Hippocampal formation (tissue), 2 donors: ENCODE measurements around the gene DYNLT5.
"Not testable (repeated sequence)": the region's sequence is repeated elsewhere in the genome, so short reads cannot be mapped to it uniquely, and the experiment has no call there.

Experiments used
- DNase-seq, 2 donors: peaks; one replicate each; lab custom pipeline; 2025; lab: John Stamatoyannopoulos, UW

DYNLT5 gene, protein sequence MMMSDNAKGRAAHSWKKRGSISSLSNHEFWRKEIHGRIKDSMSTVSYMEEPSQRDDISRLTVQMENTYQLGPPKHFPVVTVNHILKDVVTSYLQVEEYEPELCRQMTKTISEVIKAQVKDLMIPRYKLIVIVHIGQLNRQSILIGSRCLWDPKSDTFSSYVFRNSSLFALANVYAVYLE

DNA sequence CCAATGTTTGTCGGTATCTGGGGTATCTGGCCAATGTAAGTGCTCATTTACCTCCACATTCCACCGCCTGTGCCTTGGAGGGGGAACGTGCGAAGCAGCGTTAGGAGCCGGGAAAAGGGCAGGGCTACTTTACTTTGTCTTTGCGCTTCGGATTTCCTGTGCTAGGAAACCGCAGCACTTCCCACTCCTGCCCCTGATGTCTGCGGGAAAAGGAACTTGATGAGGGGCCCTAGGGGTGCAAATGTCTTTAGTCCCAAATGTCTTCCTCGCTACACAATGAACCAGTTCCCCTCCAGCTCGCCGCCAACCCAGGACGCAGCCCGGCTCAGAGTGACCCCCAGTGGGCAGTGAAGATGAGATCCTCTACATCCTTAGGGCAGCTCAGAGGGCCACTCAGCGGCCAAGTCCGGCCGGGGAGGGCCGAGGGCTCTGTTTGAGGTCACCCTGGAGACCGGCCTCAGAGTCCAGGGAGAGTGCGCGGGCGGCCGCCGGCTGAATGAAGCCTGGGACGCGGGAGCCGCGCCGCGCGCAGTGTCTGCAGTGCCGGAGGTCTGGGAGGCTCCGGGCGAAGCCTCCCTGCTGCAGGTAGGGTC, at the start of gene DYNLT5:
Gene DYNLT5 (plus strand): TSS at position 460 of the 593 bp plus-strand sequence. CDS start 2,200 bp downstream, outside the sequence.
- peak in 1 of 2 donors; percentile 45 for DNase-seq

DNA sequence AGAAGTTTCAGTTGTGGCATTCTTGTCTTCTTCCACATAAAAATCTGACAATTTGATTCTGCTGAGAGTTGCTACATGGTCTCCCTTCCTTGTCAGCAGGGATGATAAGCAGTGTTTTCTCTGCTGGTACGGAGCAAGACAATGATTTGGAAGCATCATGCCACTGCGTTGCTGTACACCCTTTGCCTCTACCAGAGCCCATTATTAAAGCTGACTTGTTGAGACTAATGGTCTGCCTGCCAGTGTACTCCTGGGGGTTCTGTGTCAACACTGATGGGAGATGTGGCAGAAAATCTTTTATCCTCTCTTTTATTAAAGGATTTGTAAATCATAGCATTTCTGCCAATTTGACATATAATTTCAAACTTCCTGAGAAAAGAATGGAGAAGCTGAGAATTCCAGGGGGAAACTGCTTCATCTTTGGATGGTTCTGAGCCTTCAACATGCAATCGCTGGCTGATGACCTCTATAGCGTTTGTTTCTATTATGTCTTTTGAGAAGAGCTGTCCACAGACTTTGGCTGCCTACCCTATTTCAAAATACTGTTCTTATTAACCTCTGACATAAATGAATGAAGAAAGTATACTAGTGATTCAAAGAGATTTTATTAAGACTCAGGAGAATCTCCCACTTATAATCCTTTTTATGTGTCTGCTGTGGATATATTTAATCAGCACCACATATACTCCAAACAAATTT, 47.9 kb upstream of the DYNLT5 start:
- DNase-seq: no peak

DNA sequence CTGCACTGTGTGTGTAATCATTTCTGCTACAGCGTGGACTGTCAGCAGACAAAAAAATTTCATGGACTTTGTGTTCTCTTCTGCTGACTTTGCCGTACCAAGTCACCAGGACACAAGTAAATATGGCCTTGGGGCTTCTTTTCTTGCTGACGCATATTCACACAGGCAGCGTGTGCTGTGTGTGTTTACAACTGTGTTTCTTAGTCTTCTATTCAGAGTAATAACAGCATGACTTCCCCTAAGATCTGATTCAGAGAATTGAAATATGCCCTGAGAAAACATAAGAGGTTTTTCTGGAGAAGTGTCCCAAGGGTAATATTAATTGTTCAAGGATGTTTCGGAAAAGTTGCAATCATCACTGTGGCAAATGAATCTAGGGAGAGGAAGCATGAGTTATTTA, 47.1 kb upstream of the DYNLT5 start:
- DNase-seq: no peak

DNA sequence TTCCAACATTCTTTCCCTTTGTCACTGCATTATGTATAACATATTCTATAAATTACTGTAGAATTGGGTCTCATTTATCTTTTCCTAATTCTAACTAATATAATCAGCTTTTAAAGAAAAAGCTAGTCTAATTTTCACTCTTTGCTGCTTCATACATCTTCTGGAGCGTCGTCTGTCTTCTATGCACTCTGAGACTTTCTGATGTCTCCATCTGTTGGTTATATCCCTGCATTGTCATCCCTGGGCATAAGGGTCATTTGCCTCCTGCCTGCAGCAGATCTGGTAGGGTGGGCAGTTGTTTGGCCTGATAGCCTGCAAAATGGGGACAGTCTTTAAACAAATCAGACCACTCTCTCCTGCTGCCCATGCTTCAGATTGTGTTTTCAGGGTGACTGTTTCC, 40.8 kb upstream of the DYNLT5 start:
- DNase-seq: no peak

DNA sequence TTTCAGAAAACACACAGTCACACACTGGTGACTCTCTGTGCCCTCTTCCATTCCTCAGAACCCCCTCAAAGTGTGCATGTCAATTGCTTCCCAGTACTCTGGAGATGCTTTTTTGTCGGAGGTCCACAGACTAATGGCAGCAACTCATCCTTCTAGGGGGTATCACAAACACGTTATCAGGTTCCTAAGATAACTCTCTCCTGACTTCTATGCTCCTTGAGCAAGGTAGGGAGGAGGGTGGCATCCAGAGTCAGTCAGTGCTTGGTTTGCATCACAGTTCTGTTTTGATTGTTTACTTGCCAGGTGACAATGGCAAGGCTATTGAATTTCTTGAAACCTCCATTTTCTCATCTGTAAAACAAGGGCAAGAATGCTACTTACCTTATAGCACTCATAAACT, 39.4 kb upstream of the DYNLT5 start:
- no peak for DNase-seq

DNA sequence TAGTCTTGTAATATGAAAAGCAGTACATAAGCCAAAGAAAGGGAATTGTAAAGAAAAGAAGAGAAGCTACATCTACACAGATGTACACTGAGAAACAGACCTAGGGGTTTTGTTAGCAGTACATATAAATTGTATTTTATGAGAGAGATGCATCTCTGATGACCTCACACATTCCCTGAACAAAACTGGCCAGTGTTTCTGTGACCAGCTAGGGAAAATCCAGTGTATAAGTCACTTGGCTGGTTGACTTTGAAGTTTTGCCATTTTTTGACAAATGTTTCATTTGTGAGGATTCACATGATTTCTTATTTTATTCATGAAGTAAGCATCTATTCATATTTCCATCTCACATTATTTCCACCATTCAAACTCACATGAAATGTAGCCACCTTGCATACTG, 28.3 kb upstream of the DYNLT5 start:
- DNase-seq: no peak

DNA sequence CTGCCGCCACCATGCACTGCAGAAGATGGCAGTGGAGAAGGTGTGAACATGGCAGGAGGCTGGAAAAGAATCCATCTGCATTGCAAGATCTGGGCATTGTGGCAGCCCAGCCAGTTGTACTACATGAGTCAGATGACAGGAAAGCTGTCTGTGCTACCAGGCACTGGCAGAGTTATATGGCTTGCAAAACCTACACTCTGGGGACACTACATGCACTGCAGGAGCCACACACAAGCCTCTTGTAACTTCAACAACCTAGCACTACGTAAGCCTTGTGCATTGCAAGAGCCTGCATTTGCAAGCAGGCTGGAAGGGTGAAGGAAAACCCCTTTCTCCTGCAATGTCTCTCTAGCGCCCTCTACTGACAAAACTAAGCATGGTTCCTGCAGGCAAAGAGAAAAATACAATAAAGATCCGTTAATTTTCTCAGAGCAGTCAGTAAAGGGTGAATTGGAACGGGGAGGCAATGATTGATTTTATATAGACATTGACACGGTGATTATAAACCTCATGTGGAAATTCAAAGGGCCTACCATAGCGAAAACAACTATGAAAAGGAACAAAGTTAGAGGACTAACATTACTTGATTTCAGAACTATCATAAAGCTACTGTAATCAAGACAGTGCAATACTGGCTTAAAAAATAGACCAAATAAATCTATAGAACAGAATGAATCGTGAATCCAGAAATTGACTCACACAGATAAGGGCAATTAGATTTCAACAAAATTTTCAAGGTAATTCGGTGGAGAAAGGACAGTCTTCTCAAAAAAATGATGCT, 26.2 kb upstream of the DYNLT5 start:
- peak; percentile 13 to 15 for DNase-seq

DNA sequence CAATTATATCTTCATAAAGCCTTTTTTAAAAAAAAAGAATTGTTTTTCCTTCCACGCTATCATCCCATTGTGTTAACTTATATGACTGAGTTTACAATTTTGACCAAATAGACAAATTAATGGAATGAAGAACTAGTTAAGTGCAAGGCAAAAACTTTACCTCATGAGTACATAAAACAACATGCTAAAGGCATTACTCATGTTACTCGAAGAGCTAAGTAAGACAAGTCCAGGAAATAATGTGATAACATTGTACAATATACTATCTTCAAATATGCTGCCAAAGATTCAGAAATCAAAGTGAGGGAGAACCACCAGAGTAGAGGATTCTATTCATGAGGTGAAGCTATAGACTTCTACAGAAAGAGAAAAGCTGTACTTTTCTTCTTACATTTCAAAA, 24.2 kb upstream of the DYNLT5 start:
- DNase-seq: no peak

DNA sequence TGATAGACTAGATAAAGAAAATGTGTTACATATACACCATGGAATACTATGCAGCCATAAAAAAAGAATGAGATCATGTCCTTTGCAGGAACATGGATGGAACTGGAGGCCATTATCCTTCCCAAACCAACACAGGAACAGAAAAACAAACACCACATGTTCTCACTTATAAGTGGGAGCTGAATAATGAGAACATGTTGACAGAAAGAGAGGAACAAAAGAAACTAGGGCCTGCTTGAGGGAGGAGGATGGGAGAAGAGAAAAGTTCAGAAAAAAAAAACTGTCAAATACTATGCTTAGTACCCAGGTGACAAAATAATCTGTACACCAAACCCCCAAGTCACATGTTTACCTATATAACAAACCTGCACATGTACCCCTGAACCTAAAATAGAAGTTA, 23.5 kb upstream of the DYNLT5 start:
- not testable (repeated sequence) for DNase-seq

DNA sequence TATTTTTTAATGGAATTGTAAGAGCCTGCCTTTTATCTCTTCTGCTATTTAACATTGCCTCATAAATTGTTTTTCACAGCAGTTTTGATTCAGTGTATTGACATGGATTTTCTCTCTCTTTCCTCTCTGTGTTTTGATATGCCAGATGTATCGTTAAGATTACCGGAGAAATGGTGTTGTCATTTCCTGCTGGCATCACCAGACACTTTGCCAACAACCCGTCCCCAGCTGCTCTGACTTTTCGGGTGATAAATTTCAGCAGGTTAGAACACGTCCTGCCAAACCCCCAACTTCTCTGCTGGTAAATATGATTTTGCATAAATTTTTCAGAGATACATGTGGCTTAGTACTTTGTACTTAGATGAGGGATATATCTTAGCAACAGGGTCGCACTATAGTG, 23.1 kb upstream of the DYNLT5 start:
- DNase-seq: no peak

DNA sequence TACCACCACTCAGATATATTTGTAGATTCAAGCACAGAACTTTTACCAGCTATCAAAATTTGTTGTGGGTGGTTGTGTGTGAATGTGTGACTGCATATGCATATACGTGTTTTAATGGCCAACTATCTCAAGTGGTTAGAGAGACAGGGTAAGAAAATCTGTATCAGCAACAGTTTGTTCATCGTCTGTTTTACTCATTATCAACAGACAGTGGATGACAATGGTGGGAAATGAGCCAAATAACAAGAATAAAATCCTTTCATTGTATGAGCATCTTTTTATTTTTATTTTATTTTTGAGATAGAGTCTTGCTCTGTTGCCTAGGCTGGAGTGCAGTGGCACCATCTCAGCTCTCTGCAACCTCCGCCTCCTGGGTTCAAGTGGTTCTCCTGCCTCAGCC, 22.7 kb upstream of the DYNLT5 start:
- DNase-seq: no peak

DNA sequence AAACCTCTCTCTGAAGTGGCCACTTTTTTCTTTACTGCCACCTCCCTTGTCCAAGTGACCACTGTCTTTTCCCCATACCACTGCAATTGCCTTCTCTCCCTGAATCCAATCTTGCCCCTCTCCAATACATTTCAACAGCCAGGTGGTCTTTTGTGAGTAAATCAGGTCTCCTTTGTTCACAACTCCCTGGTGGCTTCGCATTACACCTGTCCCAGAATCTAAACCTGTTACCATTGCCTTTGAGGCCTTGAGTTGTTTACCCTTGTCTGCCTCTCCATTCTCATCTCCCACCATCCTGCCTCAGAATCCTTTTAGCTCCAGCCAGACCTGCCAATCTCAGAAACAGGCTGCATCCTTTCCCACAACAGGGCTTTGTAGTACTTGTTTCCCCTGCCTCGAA, 21.8 kb upstream of the DYNLT5 start:
- no peak for DNase-seq

DNA sequence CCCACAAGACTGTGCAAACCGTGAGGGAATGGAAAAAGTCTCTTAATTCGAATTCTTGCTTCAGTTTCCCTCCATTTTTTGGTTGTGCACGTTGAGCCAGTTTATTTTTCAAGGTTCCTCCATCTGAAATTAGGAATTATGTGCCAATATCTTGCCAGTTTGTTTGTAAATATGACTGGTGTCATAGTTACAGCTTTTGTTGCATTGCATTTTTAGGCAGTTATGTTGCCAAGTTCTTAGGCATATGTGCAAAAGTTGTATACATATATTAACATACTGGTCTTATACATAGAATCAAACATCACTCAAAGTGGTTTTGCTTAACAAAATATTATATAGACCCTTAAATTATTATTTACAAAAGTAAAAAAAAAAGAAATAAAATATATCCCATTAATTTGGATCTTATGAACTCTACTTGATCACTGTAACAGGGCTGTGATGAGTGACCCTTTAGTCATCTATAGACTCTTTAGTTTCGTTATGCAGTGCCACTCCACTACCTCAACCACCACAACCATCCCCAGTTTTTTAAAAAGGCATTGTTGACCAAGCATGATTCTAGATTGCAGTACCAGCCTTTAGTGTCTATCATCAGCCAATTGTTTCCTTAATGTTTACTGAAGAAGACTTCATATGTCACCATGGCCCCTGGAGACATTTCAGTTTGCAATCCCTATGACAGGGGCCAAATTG, 20.9 kb upstream of the DYNLT5 start:
- no peak for DNase-seq

DNA sequence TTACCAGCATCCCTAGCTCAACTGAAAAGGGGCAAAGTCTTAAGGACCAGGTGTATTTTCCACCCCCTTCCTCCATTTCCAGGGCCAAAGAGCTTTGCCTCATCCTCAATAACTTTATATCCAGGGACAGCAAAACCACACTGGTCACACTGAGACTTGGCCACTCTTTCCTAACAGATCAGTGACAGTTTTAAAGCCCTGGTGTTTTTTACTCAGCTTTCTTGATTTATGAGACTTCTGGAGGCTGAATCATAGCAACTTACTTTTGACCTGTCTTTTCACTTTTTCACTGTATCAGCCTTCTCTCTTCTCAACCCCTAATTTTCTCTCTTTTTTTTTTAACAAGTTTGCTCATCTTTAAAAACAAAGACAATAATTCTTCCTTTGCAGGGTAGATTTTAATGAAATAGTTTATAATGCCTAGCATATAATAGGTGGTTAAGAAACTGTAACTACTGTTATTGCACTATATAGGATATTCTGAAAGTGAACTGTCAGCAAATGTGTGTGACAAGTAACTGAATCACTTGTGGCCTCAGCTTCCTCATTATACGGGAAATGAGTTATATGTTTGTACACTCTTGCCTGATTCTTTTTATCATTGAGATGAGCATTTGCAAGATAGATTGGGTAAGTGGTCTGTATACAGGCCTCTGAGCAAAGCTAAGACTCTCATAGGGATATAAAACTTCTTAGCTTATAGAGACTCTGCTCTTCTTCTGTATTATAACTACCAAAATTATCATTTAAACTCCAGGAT, 19.7 kb upstream of the DYNLT5 start:
- DNase-seq: no peak

DNA sequence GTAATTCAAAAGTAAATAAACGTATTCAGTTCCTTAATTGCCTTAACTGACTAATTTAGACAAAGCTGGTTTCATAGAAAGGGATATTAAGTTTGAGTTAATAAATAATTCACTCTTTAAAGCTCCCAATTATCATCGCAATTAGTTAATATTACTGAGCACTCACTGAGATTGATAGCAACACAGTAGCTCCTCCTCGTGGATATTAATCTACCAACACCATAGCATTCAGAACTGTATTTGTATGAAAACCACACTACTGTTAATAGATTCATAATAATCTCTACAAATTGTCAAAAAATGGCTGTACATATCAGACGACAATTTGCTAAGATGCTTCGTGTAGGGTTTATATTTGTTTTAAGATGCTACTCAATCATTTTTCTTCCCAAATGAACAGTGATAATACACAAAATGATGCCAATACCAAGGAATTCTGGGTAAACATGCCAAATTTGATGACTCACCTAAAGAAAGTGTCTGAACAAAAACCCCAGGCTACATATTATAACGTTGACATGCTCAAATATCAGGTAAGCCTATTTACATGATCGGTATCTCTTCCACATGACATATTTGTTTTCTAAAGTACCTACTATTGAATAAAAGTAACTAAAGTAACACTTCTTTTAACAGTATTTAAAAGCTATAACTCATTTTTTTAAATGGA, 18.8 kb upstream of the DYNLT5 start:
- no peak for DNase-seq

DNA sequence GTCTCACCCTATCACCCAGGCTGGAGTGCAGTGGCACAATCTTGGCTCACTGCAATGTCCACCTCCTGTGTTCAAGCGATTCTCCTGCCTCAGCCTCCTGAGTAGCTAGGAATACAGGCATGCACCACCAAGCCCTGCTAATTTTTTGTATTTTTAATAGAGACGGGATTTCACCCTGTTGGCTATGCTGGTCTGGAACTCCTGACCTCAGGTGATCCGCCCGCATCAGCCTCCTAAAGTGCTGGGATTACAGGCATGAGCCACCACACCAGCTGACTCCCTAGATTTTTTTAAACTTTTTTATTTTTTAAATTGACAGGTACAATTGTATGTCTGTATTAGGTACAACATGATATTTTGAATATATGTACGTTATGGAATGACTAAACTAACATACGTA, 17.7 kb upstream of the DYNLT5 start:
- DNase-seq: not testable (repeated sequence)

DNA sequence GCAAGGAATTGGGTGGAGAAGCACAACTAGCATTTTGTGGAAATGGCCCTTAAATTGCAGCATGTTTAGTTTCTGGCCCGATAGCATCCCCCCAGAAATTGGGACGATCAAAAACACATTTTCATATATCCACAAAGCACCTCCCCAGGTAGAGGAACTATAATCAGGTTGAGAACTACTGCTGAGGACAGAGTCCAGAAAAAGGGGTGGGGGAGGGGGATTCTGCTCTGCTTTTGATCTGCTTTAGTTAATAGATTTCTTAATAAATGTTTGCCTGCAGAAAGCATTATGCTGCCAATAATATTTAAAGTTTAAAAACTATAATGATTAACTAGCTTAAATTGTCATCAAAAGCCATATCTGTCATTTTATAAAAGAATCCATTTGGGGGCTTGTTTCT, 14.4 kb upstream of the DYNLT5 start:
- DNase-seq: no peak

DNA sequence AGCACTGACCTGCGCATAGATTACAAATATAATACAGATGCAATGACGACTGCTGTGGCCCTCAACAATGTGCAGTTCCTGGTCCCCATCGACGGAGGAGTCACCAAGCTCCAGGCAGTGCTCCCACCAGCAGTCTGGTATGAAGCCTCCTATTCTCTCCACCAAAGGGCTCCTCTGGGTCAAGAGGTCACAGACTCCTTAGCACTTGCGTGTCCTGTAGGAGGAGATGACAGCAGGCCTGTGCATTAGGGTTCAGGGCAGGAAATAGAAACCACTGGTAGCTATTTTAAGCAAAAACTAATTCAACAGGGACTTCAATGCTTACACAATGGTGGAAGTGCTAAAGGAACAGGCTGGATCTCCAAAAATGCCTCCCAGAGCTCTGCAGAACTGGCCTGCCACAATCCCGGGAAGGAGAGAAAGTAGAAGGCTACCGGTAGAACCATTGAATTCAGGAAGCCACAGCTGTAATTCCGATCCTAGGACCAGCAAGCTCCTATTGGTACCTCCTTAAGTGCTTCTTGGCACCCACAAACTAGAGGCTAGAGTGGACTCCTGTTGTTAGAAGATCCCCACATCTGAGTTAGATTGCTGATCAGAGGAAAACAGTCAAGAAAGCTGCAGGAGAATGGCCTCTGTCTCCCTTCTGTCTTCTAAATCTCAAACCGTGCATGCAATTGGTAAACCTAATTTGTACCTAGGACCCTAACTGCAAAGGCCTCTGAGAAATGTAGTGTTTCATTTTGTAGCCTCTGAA, 12.7 kb upstream of the DYNLT5 start:
- no peak for DNase-seq

DNA sequence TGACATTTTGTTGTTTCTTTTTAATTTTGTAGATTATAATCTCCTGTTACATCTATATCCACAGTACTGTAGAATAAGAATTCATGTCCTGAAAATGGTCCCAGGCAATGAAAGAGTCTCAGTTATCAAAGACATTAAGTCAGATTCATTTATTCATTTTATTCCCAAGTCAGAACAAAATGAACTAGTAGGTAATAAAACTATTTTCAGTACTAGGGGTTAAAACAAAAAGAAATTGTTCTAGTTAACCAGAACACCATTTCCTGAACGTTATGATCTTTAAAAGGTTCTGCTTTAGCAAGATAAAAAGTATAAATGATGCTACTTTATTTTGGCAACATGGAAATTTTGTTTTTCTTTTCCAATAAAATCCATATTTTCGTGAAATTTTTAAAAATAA, 6.8 kb upstream of the DYNLT5 start:
- DNase-seq: no peak

DNA sequence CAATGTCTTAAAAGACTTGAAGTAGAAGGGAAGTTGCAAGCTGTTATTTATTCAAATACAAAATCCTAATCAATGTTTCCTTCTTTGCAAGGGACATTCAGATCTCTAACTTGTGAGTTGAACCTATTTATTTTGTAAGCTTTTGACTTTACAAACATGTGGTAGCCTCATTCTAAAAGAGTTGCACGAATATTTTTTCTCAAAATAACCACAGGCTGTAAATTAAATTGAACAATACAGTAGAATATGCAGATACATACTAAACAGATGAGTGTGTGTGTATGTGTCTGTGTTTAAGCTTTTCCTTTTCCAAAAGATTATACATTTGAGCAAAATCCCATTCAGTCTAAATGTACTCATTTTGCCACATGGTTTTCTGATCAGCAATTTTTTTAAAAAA, 4.8 kb upstream of the DYNLT5 start:
- DNase-seq: no peak
